Smooth muscle cell (in vitro differentiated cells): ENCODE measurements around the gene NEK1. TPM values are rescaled to one million over a fixed set of nuclear protein-coding genes. Genes with fewer than 3 reads are reported as not detected.

Experiments
- DNase-seq: peaks from one replicate; lab custom pipeline; 2025; ENCODE audit not compliant: unreplicated experiment; lab: John Stamatoyannopoulos, UW
- H2AFZ ChIP-seq: fragments of 200-600 bp; sonication (generic); 2 replicates; pipeline ENCODE4 v1.6.0; 2016; ENCODE audit warnings: antibody characterized with exemption, low read depth, mild to moderate bottlenecking
- H3F3A ChIP-seq: fragments of 200-600 bp; sonication (generic); 2 replicates; pipeline ENCODE4 v1.6.0; 2017; ENCODE audit warnings: antibody characterized with exemption, low read depth
- H3K27ac ChIP-seq: fragments of 200-600 bp; sonication (generic); 2 replicates; pipeline ENCODE4 v1.5.1; 2016; ENCODE audit warnings: low read depth, mild to moderate bottlenecking
- H3K27me3 ChIP-seq: fragments of 200-600 bp; sonication (generic); 2 replicates; pipeline ENCODE4 v1.6.1; 2016; ENCODE audit warnings: low read depth, mild to moderate bottlenecking
- H3K36me3 ChIP-seq: fragments of 200-600 bp; sonication (generic); 2 replicates; pipeline ENCODE4 v1.5.1; 2016; ENCODE audit warnings: low read depth
- H3K4me1 ChIP-seq: fragments of 200-600 bp; sonication (generic); 2 replicates; pipeline ENCODE4 v1.5.1; 2016; ENCODE audit warnings: low read depth
- H3K4me2 ChIP-seq: fragments of 200-600 bp; sonication (generic); 2 replicates; pipeline ENCODE4 v1.6.0; 2016; ENCODE audit warnings: mild to moderate bottlenecking
- H3K4me3 ChIP-seq: fragments of 200-600 bp; sonication (generic); 2 replicates; pipeline ENCODE4 v1.5.1; 2016; ENCODE audit warnings: mild to moderate bottlenecking
- H3K79me2 ChIP-seq: fragments of 200-600 bp; sonication (generic); 2 replicates; pipeline ENCODE4 v1.6.0; 2016; ENCODE audit warnings: low read depth, mild to moderate bottlenecking
- H3K9ac ChIP-seq: fragments of 200-600 bp; sonication (generic); 2 replicates; pipeline ENCODE4 v1.6.0; 2016; ENCODE audit warnings: low read depth
- H3K9me3 ChIP-seq: fragments of 200-600 bp; sonication (generic); replicated peaks from 2 replicates; pipeline ENCODE4 v1.5.1; 2016; ENCODE audit warnings: low read depth
- H4K20me1 ChIP-seq: fragments of 200-600 bp; sonication (generic); 2 replicates; pipeline ENCODE4 v1.6.0; 2016; ENCODE audit warnings: low read depth
- WGBS: methylation state at CpG from one replicate; pipeline ENCODE4 v1.1.7; 2016; ENCODE audit warnings: low lambda C conversion rate; 5-methylcytosine and 5-hydroxymethylcytosine counted together
- polyA plus RNA-seq: library from polyadenylated mRNA; unstranded; fragments of >200 nt; fragmentation: Nextera tagmentation; extraction: Ambion mirVana; gene quantifications from 2 replicates; pipeline ENCODE4 v1.2.1, GENCODE V29; 2016
- total RNA-seq: library from RNA; depleted of rRNA; stranded (reverse); fragments of >200 nt; gene quantifications from 2 replicates; pipeline ENCODE4 v1.2.3, GENCODE V29; 2014
- TF ChIP-seq, protein P1 (sequence below): fragments of 200-600 bp; sonication (generic); IDR thresholded peaks from 2 replicates; pipeline ENCODE4 v1.5.1; 2017; ENCODE audit warnings: borderline replicate concordance, mild to moderate bottlenecking, antibody characterized with exemption; ENCODE audit not compliant: insufficient read depth, poor library complexity, severe bottlenecking

Gene NEK1, protein sequence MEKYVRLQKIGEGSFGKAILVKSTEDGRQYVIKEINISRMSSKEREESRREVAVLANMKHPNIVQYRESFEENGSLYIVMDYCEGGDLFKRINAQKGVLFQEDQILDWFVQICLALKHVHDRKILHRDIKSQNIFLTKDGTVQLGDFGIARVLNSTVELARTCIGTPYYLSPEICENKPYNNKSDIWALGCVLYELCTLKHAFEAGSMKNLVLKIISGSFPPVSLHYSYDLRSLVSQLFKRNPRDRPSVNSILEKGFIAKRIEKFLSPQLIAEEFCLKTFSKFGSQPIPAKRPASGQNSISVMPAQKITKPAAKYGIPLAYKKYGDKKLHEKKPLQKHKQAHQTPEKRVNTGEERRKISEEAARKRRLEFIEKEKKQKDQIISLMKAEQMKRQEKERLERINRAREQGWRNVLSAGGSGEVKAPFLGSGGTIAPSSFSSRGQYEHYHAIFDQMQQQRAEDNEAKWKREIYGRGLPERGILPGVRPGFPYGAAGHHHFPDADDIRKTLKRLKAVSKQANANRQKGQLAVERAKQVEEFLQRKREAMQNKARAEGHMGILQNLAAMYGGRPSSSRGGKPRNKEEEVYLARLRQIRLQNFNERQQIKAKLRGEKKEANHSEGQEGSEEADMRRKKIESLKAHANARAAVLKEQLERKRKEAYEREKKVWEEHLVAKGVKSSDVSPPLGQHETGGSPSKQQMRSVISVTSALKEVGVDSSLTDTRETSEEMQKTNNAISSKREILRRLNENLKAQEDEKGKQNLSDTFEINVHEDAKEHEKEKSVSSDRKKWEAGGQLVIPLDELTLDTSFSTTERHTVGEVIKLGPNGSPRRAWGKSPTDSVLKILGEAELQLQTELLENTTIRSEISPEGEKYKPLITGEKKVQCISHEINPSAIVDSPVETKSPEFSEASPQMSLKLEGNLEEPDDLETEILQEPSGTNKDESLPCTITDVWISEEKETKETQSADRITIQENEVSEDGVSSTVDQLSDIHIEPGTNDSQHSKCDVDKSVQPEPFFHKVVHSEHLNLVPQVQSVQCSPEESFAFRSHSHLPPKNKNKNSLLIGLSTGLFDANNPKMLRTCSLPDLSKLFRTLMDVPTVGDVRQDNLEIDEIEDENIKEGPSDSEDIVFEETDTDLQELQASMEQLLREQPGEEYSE (N-terminal part only)
- total RNA-seq: 11.8 and 16.5 TPM in 2 replicates
- polyA plus RNA-seq: 9.4 and 10.5 TPM in 2 replicates

DNA sequence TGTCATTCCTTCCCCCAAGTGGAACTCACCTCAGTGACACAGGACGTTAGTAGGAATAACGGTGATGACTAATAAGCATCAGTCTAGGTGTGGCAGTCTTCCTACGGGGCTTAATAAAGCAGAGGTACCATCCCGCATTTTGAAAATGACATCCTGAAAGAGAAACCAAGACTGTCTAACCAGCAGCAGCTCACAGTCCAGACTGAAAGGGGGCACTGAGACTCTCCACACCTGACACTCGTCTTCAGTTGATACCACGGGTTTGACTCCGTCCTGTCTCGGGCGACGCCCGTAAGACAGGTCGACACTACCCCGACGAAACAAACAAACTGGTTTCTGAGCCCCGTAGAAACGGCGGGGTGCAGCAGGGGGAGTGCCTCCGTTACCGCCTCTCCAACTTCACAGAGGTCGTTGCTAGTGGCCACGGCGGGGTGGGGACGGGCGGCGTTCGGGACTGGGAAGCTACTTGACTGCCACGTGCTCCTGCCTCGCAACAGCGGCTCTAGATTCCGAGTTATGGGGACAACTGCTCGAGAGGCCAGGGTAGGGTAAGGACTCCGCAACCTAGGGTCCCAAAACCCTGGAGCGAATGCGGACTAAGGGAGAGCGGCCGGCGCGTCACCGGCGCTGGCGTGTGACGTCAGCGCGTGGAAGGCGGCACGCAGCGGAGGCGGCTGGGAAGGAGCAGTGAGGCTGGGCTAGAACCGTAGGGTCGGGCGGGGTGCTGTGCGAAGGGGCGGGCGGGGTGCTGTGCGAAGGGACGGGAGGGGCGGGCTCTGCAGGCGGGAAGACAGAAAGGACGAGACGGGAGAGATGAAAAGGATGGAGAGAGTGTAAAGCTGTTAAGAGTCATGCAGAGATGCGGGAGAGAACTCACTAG, at the start of gene NEK1:
NEK1 (minus strand) TSS at position 593 of the 880 bp plus-strand sequence. CDS start 9,953 bp downstream, outside the sequence.
- DNase-seq: peak; percentile 87
- Histone ChIP-seq H2AFZ (peak within 1 kb of the TSS; percentile 98), H3K4me3 (peak within 1 kb of the TSS; percentile 93), H3K79me2 (peaks cover 35% of the 10 kb centered on the region), H3F3A (no peaks in the 10 kb centered on the region), H3K4me1 (peaks cover 18% of the 10 kb centered on the region), H3K9me3 (no peaks in the 10 kb centered on the region), H3K27ac (peak within 1 kb of the TSS; percentile 96), H4K20me1 (no peaks in the 10 kb centered on the region), H3K36me3 (no peaks in the 10 kb centered on the region), H3K4me2 (peak within 1 kb of the TSS; percentile 97), H3K27me3 (no peaks in the 10 kb centered on the region), H3K9ac (peak within 1 kb of the TSS; percentile 97)
- TF ChIP-seq, protein P1, sequence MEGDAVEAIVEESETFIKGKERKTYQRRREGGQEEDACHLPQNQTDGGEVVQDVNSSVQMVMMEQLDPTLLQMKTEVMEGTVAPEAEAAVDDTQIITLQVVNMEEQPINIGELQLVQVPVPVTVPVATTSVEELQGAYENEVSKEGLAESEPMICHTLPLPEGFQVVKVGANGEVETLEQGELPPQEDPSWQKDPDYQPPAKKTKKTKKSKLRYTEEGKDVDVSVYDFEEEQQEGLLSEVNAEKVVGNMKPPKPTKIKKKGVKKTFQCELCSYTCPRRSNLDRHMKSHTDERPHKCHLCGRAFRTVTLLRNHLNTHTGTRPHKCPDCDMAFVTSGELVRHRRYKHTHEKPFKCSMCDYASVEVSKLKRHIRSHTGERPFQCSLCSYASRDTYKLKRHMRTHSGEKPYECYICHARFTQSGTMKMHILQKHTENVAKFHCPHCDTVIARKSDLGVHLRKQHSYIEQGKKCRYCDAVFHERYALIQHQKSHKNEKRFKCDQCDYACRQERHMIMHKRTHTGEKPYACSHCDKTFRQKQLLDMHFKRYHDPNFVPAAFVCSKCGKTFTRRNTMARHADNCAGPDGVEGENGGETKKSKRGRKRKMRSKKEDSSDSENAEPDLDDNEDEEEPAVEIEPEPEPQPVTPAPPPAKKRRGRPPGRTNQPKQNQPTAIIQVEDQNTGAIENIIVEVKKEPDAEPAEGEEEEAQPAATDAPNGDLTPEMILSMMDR: no peak
- WGBS: under 1% methylated on average over 47 of the region's 61 CpGs

DNA sequence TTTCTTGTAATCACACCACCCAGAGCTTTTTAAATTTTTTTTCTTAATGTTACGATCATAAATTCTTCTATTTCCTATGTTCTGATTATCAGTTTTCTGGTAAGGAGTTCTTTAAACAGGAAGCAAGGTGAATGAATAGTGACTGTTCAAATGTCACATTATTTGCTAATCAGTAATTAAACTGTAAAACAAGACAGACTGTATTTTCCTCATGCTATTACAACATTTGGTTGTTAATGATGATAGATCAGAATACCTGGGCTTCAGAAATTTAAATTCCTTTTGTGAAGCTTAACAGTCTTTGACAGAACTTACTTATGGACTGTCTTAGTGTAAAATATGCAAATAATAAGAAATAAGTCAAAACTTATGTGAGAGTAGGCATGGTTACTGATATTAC, 49.4 kb upstream of the NEK1 start:
- Histone ChIP-seq H3F3A (peaks cover 32% of the 10 kb centered on the region), H3K9me3 (no peaks in the 10 kb centered on the region), H3K36me3 (no peaks in the 10 kb centered on the region), H3K4me3 (peak overlapping the region; percentile 62), H2AFZ (no peak overlapping the region), H4K20me1 (no peaks in the 10 kb centered on the region), H3K4me2 (peak overlapping the region; percentile 90), H3K79me2 (peaks cover 79% of the 10 kb centered on the region), H3K4me1 (peaks cover 41% of the 10 kb centered on the region), H3K27ac (peak overlapping the region; percentile 100), H3K9ac (peak overlapping the region; percentile 99), H3K27me3 (no peaks in the 10 kb centered on the region)
- WGBS: 97% methylated on average over 1 of the region's 1 CpG
- TF ChIP-seq, protein P1: no peak
- no peak for DNase-seq

DNA sequence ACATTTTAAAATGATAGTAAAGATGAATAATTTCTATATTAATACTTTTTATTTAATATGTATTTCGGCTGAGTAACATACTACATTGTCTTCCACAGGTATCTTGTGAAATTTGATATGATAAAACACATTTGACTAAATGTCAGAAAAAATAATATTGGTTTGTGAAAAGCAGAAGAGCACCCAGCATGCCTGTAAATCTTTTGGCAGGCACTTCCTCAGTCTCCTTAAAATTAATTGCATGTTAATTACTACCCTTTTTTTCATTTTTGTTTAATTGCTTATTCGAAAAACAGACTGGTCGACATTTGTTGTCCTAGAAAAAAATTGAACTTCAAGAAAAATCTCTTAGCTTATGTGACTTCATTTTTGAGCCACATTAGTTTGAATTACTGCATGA, 48.5 kb upstream of the NEK1 start:
- H3K36me3 ChIP-seq: no peaks in the 10 kb centered on the region
- no peaks in the 10 kb centered on the region for H4K20me1 ChIP-seq
- H3K9ac ChIP-seq: peak overlapping the region; percentile 99
- H3K27me3 ChIP-seq: no peaks in the 10 kb centered on the region
- H3K27ac ChIP-seq: peak overlapping the region; percentile 100
- peaks cover 41% of the 10 kb centered on the region for H3K4me1 ChIP-seq
- H3K79me2 ChIP-seq: peaks cover 79% of the 10 kb centered on the region
- H3K4me3 ChIP-seq: peak overlapping the region; percentile 62
- H3K9me3 ChIP-seq: no peaks in the 10 kb centered on the region
- H2AFZ ChIP-seq: no peak overlapping the region
- peak overlapping the region; percentile 90 for H3K4me2 ChIP-seq
- no peak for DNase-seq
- peaks cover 32% of the 10 kb centered on the region for H3F3A ChIP-seq
- WGBS: 83% methylated on average over 3 of the region's 3 CpGs
- TF ChIP-seq, protein P1: no peak
